HFFc6 (cell line): ENCODE results near the gene GMPPA. TPM values are rescaled to one million over a fixed set of nuclear protein-coding genes. Genes with fewer than 3 reads are reported as not detected.

Experiments
- DNase-seq: peaks from one replicate; pipeline ENCODE4 v3.0.0-alpha.2; 2018
- H3K27ac Mint-ChIP-seq: 2 replicates; pipeline ENCODE4 v1.8.0; 2020; ENCODE audit warnings: mild to moderate bottlenecking, mixed read lengths
- H3K27me3 Mint-ChIP-seq: 2 replicates; pipeline ENCODE4 v1.8.0; 2021; ENCODE audit warnings: mild to moderate bottlenecking, moderate library complexity, mixed read lengths; ENCODE audit not compliant: insufficient read depth
- H3K36me3 Mint-ChIP-seq: 2 replicates; pipeline ENCODE4 v1.8.0; 2021; ENCODE audit warnings: low read depth, mixed read lengths
- H3K4me1 Mint-ChIP-seq: 2 replicates; pipeline ENCODE4 v1.8.0; 2020; ENCODE audit warnings: low read depth, mixed read lengths
- H3K4me3 Mint-ChIP-seq: 2 replicates; pipeline ENCODE4 v1.8.0; 2020; ENCODE audit warnings: mild to moderate bottlenecking, moderate library complexity, mixed read lengths
- H3K9me3 Mint-ChIP-seq: 2 replicates; pipeline ENCODE4 v1.8.0; 2020; ENCODE audit warnings: mild to moderate bottlenecking, mixed read lengths
- CTCF ChIP-seq: fragments of 200-600 bp; sonication (generic); IDR thresholded peaks from 2 replicates; pipeline ENCODE4 v1.5.0; 2021; ENCODE audit warnings: antibody characterized with exemption, mild to moderate bottlenecking
- total RNA-seq, 6 experiments: library from RNA; stranded (reverse); fragmentation: NEBNext Ultra II Directional; extraction: Animal tissue kit (Norgen Biotek cat#: 25700); gene quantifications; 2 replicates in 1 of 6; 3 replicates in 5 of 6; pipeline ENCODE4 v1.2.3, GENCODE V29; 2021

GMPPA gene
- total RNA-seq, 6 experiments from 2014 or later, result 68.9 to 85.3 (median 74.1) TPM

- Mint-ChIP-seq H3K27me3 (peaks cover 6% of the 10 kb centered on the region), H3K4me1 (peaks cover 14% of the 10 kb centered on the region), H3K9me3 (no peaks in the 10 kb centered on the region), H3K27ac (no peak overlapping the region), H3K36me3 (peaks cover 10% of the 10 kb centered on the region; the same call in 1 of the 2 replicates), H3K4me3 (no peak overlapping the region)
- DNase-seq, result no peak
- no peak for TF ChIP-seq CTCF
Measured at GRCh38 chr2:219478916-219479315, 19.8 kb upstream of the GMPPA start.

- Mint-ChIP-seq H3K27ac (no peak overlapping the region), H3K4me1 (peaks cover 14% of the 10 kb centered on the region), H3K4me3 (no peak overlapping the region), H3K36me3 (peaks cover 10% of the 10 kb centered on the region; the same call in 1 of the 2 replicates), H3K9me3 (no peaks in the 10 kb centered on the region), H3K27me3 (peaks cover 6% of the 10 kb centered on the region)
- no peak for DNase-seq
- no peak for TF ChIP-seq CTCF
Measured at GRCh38 chr2:219480004-219480403, 18.7 kb upstream of the GMPPA start.

GRCh38 chr2:219482674-219483405 lies 15.9 kb upstream of the GMPPA start:
- Mint-ChIP-seq H3K4me3 (no peak overlapping the region), H3K36me3 (peaks cover 6% of the 10 kb centered on the region; the same call in 1 of the 2 replicates), H3K4me1 (no peaks in the 10 kb centered on the region), H3K27me3 (peaks cover 6% of the 10 kb centered on the region), H3K27ac (no peak overlapping the region), H3K9me3 (no peaks in the 10 kb centered on the region)
- TF ChIP-seq CTCF, result no peak
- no peak for DNase-seq

DNA sequence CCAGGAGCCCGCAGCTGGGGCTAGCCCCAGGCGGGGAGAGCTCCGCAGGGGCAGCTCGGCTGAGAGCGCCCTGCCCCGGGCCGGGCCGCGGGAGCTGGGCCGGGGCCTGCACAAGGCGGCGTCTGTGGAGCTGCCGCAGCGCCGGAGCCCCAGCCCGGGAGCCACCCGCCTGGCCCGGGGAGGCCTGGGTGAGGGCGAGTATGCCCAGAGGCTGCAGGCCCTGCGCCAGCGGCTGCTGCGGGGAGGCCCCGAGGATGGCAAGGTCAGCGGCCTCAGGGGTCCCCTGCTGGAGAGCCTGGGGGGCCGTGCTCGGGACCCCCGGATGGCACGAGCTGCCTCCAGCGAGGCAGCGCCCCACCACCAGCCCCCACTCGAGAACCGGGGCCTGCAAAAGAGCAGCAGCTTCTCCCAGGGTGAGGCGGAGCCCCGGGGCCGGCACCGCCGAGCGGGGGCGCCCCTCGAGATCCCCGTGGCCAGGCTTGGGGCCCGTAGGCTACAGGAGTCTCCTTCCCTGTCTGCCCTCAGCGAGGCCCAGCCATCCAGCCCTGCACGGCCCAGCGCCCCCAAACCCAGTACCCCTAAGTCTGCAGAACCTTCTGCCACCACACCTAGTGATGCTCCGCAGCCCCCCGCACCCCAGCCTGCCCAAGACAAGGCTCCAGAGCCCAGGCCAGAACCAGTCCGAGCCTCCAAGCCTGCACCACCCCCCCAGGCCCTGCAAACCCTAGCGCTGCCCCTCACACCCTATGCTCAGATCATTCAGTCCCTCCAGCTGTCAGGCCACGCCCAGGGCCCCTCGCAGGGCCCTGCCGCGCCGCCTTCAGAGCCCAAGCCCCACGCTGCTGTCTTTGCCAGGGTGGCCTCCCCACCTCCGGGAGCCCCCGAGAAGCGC lies 15.0 kb upstream of the GMPPA start:
- Mint-ChIP-seq H3K36me3 (peaks cover 6% of the 10 kb centered on the region; the same call in 1 of the 2 replicates), H3K4me1 (no peaks in the 10 kb centered on the region), H3K27me3 (peaks cover 6% of the 10 kb centered on the region), H3K4me3 (no peak overlapping the region), H3K9me3 (no peaks in the 10 kb centered on the region), H3K27ac (no peak overlapping the region)
- no peak for DNase-seq
- TF ChIP-seq CTCF, result no peak

- H3K4me1 Mint-ChIP-seq, result no peaks in the 10 kb centered on the region
- no peaks in the 10 kb centered on the region for H3K9me3 Mint-ChIP-seq
- peaks cover 8% of the 10 kb centered on the region for H3K27me3 Mint-ChIP-seq
- TF ChIP-seq CTCF, result no peak
- H3K4me3 Mint-ChIP-seq, result no peak overlapping the region
- H3K27ac Mint-ChIP-seq, result no peak overlapping the region
- no peak for DNase-seq
- peaks cover 6% of the 10 kb centered on the region; the same call in 1 of the 2 replicates for H3K36me3 Mint-ChIP-seq
Measured at GRCh38 chr2:219484343-219485200, 14.1 kb upstream of the GMPPA start.
